ENCODE measurements around the gene REXO5.

The REXO5 gene

DNA sequence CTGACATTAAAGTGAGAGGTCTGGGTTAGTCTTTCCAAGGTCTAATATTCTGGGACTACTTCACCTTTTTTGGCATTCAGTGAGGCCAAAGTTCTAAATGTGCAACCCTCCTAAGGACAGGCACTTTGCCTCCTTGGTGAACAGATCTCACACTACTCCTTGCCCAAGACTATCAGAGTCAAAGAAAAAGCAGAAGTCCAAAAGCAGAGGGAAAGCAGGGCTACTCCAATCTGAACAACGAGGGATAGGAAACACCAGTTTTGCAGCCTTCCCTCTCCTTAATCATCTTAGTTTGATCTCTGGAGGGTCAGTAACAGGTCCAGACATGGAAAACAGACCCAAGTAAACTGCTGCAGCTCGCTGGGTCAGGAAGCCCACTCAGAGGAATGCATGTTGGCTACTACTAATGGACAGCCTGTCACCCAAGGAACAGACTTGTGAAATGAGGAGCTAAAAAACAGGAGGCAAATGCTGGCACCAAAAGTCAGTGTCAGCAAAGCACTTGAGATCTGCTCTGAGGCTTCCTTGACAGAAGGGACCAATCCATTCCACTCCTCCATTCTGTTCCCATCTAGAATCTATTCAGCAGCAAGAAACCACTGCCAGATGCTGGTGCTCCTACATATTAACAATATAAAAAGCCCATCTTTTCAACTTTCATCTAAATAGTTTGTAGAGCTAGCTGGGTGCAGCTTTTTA lies 63.9 kb downstream of the REXO5 start:
- CTCF ChIA-PET: no interaction called here

DNA sequence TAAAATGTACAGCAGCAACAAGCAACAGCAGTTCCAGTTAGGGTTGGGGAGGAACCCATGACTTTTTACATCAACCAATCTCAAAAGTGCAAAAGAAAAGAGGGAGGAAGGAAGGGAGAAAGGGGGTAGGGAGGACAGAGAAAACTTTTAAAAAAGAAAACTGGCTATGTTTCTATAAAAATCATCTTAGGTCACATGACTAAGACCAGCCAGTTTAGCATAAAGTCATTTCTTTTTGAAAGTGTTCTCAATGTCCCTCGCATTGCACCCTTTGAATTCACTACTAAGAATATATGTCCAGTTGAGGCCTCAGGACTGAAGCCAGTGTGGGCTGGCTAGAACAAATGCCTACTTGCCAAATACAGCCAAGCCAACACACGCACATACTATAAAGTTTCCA lies 64.9 kb downstream of the REXO5 start:
- DNase-seq (ENCODE audit: low read depth, low spot score): no peak
- ChIA-PET CTCF (interaction anchor here (0.9 to 1.8 kb wide), 2 partner anchors 9 to 17 kb away, joined by 4 read pairs; no protein-coding TSS in a partner anchor), POLR2A (no interaction called here)
- no peak overlapping the region for H3K4me3 ChIP-seq (ENCODE audit: low read depth, low read length)
- TF ChIP-seq, protein P1, sequence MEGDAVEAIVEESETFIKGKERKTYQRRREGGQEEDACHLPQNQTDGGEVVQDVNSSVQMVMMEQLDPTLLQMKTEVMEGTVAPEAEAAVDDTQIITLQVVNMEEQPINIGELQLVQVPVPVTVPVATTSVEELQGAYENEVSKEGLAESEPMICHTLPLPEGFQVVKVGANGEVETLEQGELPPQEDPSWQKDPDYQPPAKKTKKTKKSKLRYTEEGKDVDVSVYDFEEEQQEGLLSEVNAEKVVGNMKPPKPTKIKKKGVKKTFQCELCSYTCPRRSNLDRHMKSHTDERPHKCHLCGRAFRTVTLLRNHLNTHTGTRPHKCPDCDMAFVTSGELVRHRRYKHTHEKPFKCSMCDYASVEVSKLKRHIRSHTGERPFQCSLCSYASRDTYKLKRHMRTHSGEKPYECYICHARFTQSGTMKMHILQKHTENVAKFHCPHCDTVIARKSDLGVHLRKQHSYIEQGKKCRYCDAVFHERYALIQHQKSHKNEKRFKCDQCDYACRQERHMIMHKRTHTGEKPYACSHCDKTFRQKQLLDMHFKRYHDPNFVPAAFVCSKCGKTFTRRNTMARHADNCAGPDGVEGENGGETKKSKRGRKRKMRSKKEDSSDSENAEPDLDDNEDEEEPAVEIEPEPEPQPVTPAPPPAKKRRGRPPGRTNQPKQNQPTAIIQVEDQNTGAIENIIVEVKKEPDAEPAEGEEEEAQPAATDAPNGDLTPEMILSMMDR (IDR thresholded peaks at IDR 0.05; ENCODE audit: insufficient read depth, low read length, missing control alignments): no peak

More for the DNA sequence above, 63.9 kb downstream of the REXO5 start:
- POLR2A ChIA-PET: no interaction called here
- TF ChIP-seq, protein P1 (IDR thresholded peaks at IDR 0.05; ENCODE audit: insufficient read depth, low read length, missing control alignments): no peak
- DNase-seq (ENCODE audit: low read depth, low spot score): no peak
- H3K4me3 ChIP-seq (ENCODE audit: low read depth, low read length): no peak overlapping the region

DNA sequence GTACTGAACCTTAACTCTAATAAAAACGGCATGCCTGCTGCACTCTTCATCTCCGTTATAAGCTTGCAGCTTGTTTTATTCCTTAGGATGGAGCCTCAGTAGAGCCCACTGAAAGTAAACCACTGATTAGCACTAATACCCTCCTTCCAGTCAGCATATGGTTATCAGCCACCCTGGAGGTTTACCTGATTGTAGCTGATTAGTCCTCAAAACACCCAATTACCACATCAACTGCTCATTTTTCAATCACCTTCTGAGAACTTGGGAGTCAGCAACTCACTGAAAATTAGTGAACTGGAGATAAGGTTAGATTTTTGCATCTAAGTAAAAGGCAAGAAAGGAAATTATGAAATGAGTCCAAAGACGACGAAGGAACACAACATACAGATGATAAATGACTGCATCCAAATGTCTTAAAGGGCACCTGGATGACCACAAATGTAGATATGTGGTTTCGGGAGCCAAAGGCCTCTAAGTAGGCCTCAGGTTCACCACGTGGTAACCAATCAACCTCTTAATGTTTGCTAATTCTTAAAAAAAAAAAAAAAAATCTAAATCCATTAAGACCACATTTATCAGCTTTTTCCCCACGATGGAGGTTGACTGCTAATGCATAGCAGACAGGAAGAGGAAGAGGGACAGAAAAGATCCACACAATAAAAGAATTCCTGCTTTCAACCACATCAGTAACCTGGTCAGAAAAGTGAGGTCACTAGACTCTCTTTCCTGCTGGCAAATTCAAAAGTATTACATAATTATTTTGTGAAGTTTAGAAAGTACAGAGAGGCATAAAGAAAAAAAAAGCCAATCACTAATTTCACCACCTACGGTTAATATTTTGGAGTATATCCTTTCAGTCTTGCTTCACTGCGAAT lies 65.9 kb downstream of the REXO5 start:
- TF ChIP-seq, protein P1 (IDR thresholded peaks at IDR 0.05; ENCODE audit: insufficient read depth, low read length, missing control alignments): no peak
- POLR2A ChIA-PET: no interaction called here
- CTCF ChIA-PET: interaction anchor here (0.9 to 1.8 kb wide), 3 partner anchors 9 to 21 kb away, joined by 4 read pairs; no protein-coding TSS in a partner anchor
- no peak for DNase-seq (ENCODE audit: low read depth, low spot score)
- no peak overlapping the region for H3K4me3 ChIP-seq (ENCODE audit: low read depth, low read length)

DNA sequence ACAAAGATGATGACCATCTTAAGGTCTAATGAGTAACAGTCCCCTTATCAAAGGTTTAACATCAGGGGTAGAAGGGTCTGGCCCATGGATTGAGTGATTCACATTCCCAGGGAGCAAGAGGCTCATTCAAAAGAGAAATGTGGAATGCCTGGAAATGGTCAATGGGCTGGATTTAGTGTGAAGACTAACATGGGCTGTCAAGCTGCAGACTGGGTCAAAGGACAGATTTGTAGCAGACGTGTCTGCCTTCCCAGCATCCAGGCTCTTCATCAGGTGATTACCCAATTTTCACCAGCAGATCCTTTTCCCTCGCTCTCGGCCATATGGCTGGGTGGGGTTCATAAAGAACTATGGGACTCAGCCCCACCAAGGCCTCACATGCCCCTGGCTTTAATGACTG lies 67.0 kb downstream of the REXO5 start:
- CTCF ChIA-PET: interaction anchor here (3.1 kb wide), 1 partner anchor 24 kb away, joined by 13 read pairs; no protein-coding TSS in a partner anchor
- TF ChIP-seq, protein P1 (IDR thresholded peaks at IDR 0.05; ENCODE audit: insufficient read depth, low read length, missing control alignments): no peak

DNA sequence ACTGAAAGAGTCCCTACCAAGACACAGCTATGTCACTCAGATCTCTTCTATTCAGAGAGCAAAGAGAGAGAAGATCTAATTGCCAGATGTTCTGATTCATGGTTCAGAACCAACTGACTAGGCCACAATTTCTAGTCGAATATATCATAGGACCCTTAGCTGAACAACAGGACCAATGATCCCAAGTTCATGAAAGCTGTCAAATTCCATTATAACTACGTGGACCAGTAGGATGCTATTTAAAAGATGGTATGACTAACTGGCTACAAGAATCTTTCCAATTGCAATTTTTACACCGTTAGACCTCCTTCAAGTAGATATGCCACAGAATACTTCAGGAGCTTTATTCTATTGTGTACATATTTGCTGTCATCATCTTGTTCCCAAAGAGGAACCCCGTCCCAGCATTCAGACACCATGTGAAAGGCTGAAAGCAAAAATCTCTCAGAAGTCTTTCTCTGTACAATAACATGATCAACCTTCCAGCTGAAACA lies 67.8 kb downstream of the REXO5 start:
- ChIA-PET POLR2A (interaction anchor here (0.7 to 0.8 kb wide), 2 partner anchors 9 to 26 kb away, joined by 3 to 4 read pairs; partner anchors contain the start of genes DCUN1D3 and LYRM1), CTCF (interaction anchor here (1.3 to 3.1 kb wide), 4 partner anchors 8 to 24 kb away, joined by 4 to 13 read pairs (median 6); no protein-coding TSS in a partner anchor)
- no peak for DNase-seq (ENCODE audit: low read depth, low spot score)
- TF ChIP-seq, protein P1 (IDR thresholded peaks at IDR 0.05; ENCODE audit: insufficient read depth, low read length, missing control alignments): no peak
- H3K4me3 ChIP-seq (ENCODE audit: low read depth, low read length): no peak overlapping the region

More for the DNA sequence above, 67.0 kb downstream of the REXO5 start:
- no peak overlapping the region for H3K4me3 ChIP-seq (ENCODE audit: low read depth, low read length)
- POLR2A ChIA-PET: interaction anchor here (0.8 kb wide), 1 partner anchor 27 kb away, joined by 3 read pairs; the partner anchor contains the start of genes DCUN1D3 and LYRM1
- DNase-seq (ENCODE audit: low read depth, low spot score): no peak

DNA sequence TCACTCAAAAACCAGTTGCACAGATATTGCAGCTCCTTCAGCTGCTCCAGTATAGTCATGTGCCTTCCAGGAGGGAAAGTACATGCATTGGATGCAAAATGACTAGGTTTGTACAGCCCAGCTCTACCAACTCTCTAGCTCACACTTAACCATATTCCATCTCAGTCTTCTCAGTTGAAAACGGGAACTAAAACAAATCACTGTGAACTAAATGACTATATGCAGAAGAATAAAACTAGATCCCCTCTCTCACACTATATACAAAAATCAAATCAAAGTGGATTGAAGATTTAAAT lies 69.0 kb downstream of the REXO5 start:
- TF ChIP-seq, protein P1 (IDR thresholded peaks at IDR 0.05; ENCODE audit: insufficient read depth, low read length, missing control alignments): no peak
- no peak overlapping the region for H3K4me3 ChIP-seq (ENCODE audit: low read depth, low read length)
- CTCF ChIA-PET: interaction anchor here (2.6 to 3.1 kb wide), 2 partner anchors 9 to 26 kb away, joined by 7 to 13 read pairs; no protein-coding TSS in a partner anchor
- no peak for DNase-seq (ENCODE audit: low read depth, low spot score)
- POLR2A ChIA-PET: no interaction called here
